CD4-positive, alpha-beta T cell treated with Interferon gamma for 1 hour (primary cell): Measurements from ENCODE around the gene C11orf54.
"Not testable (repeated sequence)": the region's sequence is repeated elsewhere in the genome, so short reads cannot be mapped to it uniquely, and the experiment has no call there.

Experiments used
- DNase-seq: peaks from one replicate; pipeline ENCODE4 v3.0.0-alpha.2; 2020

Gene C11orf54

GRCh38 chr11:93735627-93736026 is 5.8 kb upstream of the C11orf54 start:
- DNase-seq, result no peak

GRCh38 chr11:93736129-93736528 is 5.3 kb upstream of the C11orf54 start:
- DNase-seq, result no peak

GRCh38 chr11:93737904-93738612 is 3.4 kb upstream of the C11orf54 start:
- DNase-seq, result no peak

- DNase-seq, result no peak
Measured at GRCh38 chr11:93738647-93739081, 2.8 kb upstream of the C11orf54 start.

GRCh38 chr11:93740031-93740729 is 1.3 kb upstream of the C11orf54 start:
- peak; percentile 8 for DNase-seq

- DNase-seq, result peak; percentile 58
Measured at GRCh38 chr11:93740730-93741093, 760 bp upstream of the C11orf54 start.

GRCh38 chr11:93741882-93742226 is 382 bp downstream of the C11orf54 start:
- DNase-seq, result no peak

GRCh38 chr11:93743291-93743690 is 1.8 kb downstream of the C11orf54 start:
- DNase-seq, result no peak

GRCh38 chr11:93744669-93745004 is 3.2 kb downstream of the C11orf54 start:
- DNase-seq, result no peak

GRCh38 chr11:93745005-93745755 is 3.7 kb downstream of the C11orf54 start:
- DNase-seq, result not testable (repeated sequence)

- no peak for DNase-seq
Measured at GRCh38 chr11:93746101-93746500, 4.6 kb downstream of the C11orf54 start.

GRCh38 chr11:93747122-93747521 is 5.7 kb downstream of the C11orf54 start:
- no peak for DNase-seq

- DNase-seq, result no peak
Measured at GRCh38 chr11:93751001-93751400, 9.5 kb downstream of the C11orf54 start.

- no peak for DNase-seq
Measured at GRCh38 chr11:93753241-93753640, 11.8 kb downstream of the C11orf54 start.

GRCh38 chr11:93756748-93757147 is 15.3 kb downstream of the C11orf54 start:
- no peak for DNase-seq

- DNase-seq, result no peak
Measured at GRCh38 chr11:93757301-93757700, 15.8 kb downstream of the C11orf54 start.

- DNase-seq, result no peak
Measured at GRCh38 chr11:93757924-93758865, 16.7 kb downstream of the C11orf54 start.

GRCh38 chr11:93759123-93759522 is 17.7 kb downstream of the C11orf54 start:
- not testable (repeated sequence) for DNase-seq

- no peak for DNase-seq
Measured at GRCh38 chr11:93761910-93762309, 20.4 kb downstream of the C11orf54 start.

GRCh38 chr11:93765551-93765950 is 24.1 kb downstream of the C11orf54 start:
- no peak for DNase-seq

- no peak for DNase-seq
Measured at GRCh38 chr11:93766504-93766903, 25.0 kb downstream of the C11orf54 start.

GRCh38 chr11:93767018-93767417 is 25.5 kb downstream of the C11orf54 start:
- no peak for DNase-seq

- DNase-seq, result no peak
Measured at GRCh38 chr11:93770160-93770559, 28.7 kb downstream of the C11orf54 start.
